HCT116 (cell line): ENCODE results near the gene HHAT. TPM values are rescaled to one million over a fixed set of nuclear protein-coding genes. Genes with fewer than 3 reads are reported as not detected.

Experiments used
- ATAC-seq: fragments of 200-7000 bp; cut with Tn5 transposase; 2 replicates; pipeline ENCODE4 v1.9.1; 2020; ENCODE audit warnings: mild to moderate bottlenecking, moderate library complexity
- BruUV-seq: library from RNA; stranded (reverse); fragments of 400-500 nt; replicated peaks from 2 replicates; lab custom pipeline; 2021; lab: Mats Ljungman, UMichigan
- CTCF ChIA-PET: fragments of 300-600 bp; sonication (Branson Sonifier 250); formaldehyde crosslinking; loops from one replicate; lab custom pipeline; 2021; ENCODE audit warnings: antibody characterized with exemption; lab: Charles Lee
- POLR2A ChIA-PET: fragments of 300-600, 350-600 bp; sonication (Branson Sonifier 250); formaldehyde crosslinking; loops from one replicate; lab custom pipeline; 2021; ENCODE audit warnings: antibody characterized with exemption; lab: Charles Lee
- RAD21 ChIA-PET, 2 experiments: fragments of 300-600 bp; sonication (Branson Sonifier 250); formaldehyde crosslinking; loops; one replicate each; lab custom pipeline; 2023; ENCODE audit warnings: low total read pairs in 2 of 2; ENCODE audit not compliant: uncharacterized antibody in 2 of 2, unreplicated experiment in 2 of 2, low non-redundant PET in 1 of 2; lab: Charles Lee
- DNase-seq: peaks from one replicate; pipeline ENCODE4 v3.0.0-alpha.2; 2010; ENCODE audit warnings: low read depth, low spot score
- H2AFZ ChIP-seq: fragments of 200-600 bp; shearing (Covaris generic), sonication (generic); 2 replicates; pipeline ENCODE4 v1.6.1; 2017; ENCODE audit warnings: low read depth, mixed run types, mixed read lengths, antibody characterized with exemption, low read length; ENCODE audit not compliant: poor library complexity, severe bottlenecking
- H3K27ac ChIP-seq: 2 replicates; pipeline ENCODE4 v1.5.1; 2012; ENCODE audit warnings: low read depth, low read length
- H3K27me3 ChIP-seq: fragments of 200-600 bp; sonication (generic); 2 replicates; pipeline ENCODE4 v1.6.1; 2016; ENCODE audit warnings: mixed run types, low read length, mixed read lengths; ENCODE audit not compliant: insufficient read depth
- H3K36me3 ChIP-seq, 2 experiments: fragments of 200-500 bp in 1 of 2; fragments of 200-600 bp in 1 of 2; sonication (Bioruptor generic) in 1 of 2; sonication (generic) in 1 of 2; 2 replicates each; pipeline versions ENCODE4 v1.5.1 to v1.6.1; 2014 to 2016; ENCODE audit warnings: low read length in 2 of 2, inconsistent platforms in 1 of 2, mixed read lengths in 1 of 2, mixed run types in 1 of 2; ENCODE audit not compliant: insufficient read depth in 2 of 2, control insufficient read depth in 1 of 2
- H3K4me1 ChIP-seq, 2 experiments: fragments of 200-600 bp in 1 of 2; sonication (generic) in 1 of 2; 2 replicates each; pipeline versions ENCODE4 v1.5.1 to v1.6.1; 2012 to 2017; ENCODE audit warnings: low read length in 2 of 2, inconsistent platforms in 1 of 2, mild to moderate bottlenecking in 1 of 2, mixed read lengths in 1 of 2, mixed run types in 1 of 2, moderate library complexity in 1 of 2; ENCODE audit not compliant: insufficient read depth in 2 of 2, control insufficient read depth in 1 of 2
- H3K4me2 ChIP-seq: fragments of 200-600 bp; sonication (generic); 2 replicates; pipeline ENCODE4 v1.6.1; 2017; ENCODE audit warnings: mixed run types, low read length, mixed read lengths
- H3K4me3 ChIP-seq, 2 experiments: fragments of 200-600 bp in 1 of 2; sonication (generic) in 1 of 2; replicated peaks in 1 of 2; 2 replicates each; pipeline ENCODE4 v1.5.1; 2011 to 2016; ENCODE audit warnings: low read length in 2 of 2, control low read depth in 1 of 2, low read depth in 1 of 2, mild to moderate bottlenecking in 1 of 2, mixed read lengths in 1 of 2, mixed run types in 1 of 2
- H3K79me2 ChIP-seq: fragments of 200-600 bp; sonication (generic); 2 replicates; pipeline ENCODE4 v1.6.1; 2017; ENCODE audit warnings: mild to moderate bottlenecking, mixed run types, low read length, moderate library complexity, mixed read lengths; ENCODE audit not compliant: insufficient read depth
- H3K9ac ChIP-seq: fragments of 200-600 bp; sonication (generic); 2 replicates; pipeline ENCODE4 v1.6.1; 2016; ENCODE audit warnings: low read length, mixed read lengths
- H3K9me2 ChIP-seq: fragments of 200-600 bp; sonication (generic), shearing (Covaris generic); 2 replicates; pipeline ENCODE4 v1.6.1; 2017; ENCODE audit warnings: mixed run types, mild to moderate bottlenecking, moderate library complexity; ENCODE audit not compliant: insufficient read depth
- H3K9me3 ChIP-seq, 2 experiments: fragments of 200-500 bp in 1 of 2; fragments of 200-600 bp in 1 of 2; sonication (Bioruptor generic) in 1 of 2; sonication (generic) in 1 of 2; 2 replicates each; pipeline ENCODE4 v1.6.1; 2014 to 2017; ENCODE audit warnings: low read length in 2 of 2, mixed read lengths in 2 of 2, inconsistent platforms in 1 of 2, low read depth in 1 of 2, mild to moderate bottlenecking in 1 of 2, mixed run types in 1 of 2, moderate library complexity in 1 of 2; ENCODE audit not compliant: control insufficient read depth in 1 of 2, insufficient read depth in 1 of 2
- H4K20me1 ChIP-seq: fragments of 200-600 bp; sonication (generic), shearing (Covaris generic); 2 replicates; pipeline ENCODE4 v1.6.1; 2017; ENCODE audit warnings: mixed run types, mild to moderate bottlenecking, moderate library complexity; ENCODE audit not compliant: insufficient read depth
- ATF3 ChIP-seq: IDR thresholded peaks from 2 replicates; pipeline ENCODE4 v1.6.1; 2012
- CEBPB ChIP-seq: IDR thresholded peaks from 2 replicates; pipeline ENCODE4 v1.6.1; 2012; ENCODE audit warnings: low read depth
- EZH2 ChIP-seq: fragments of 200-600 bp; sonication (generic); IDR thresholded peaks from 2 replicates; pipeline ENCODE4 v1.6.1; 2017; ENCODE audit warnings: antibody characterized with exemption, mixed run types
- JUND ChIP-seq: IDR thresholded peaks from 2 replicates; pipeline ENCODE4 v1.6.1; 2012
- POLR2A ChIP-seq: IDR thresholded peaks from 2 replicates; pipeline ENCODE4 v1.7.0; 2011; ENCODE audit warnings: borderline replicate concordance; ENCODE audit not compliant: insufficient read depth, insufficient read length; ENCODE audit errors: extremely low read depth
- SRF ChIP-seq: IDR thresholded peaks from 2 replicates; pipeline ENCODE4 v1.6.1; 2012; ENCODE audit warnings: low read depth
- TCF7L2 ChIP-seq: IDR thresholded peaks from 2 replicates; pipeline ENCODE4 v1.7.0; 2011; ENCODE audit warnings: borderline replicate concordance, inconsistent platforms; ENCODE audit not compliant: insufficient read depth, insufficient read length; ENCODE audit errors: extremely low read depth
- YY1 ChIP-seq: IDR thresholded peaks from 2 replicates; pipeline ENCODE4 v1.6.1; 2011; ENCODE audit warnings: low read length, low read depth, moderate library complexity, mild to moderate bottlenecking; ENCODE audit not compliant: insufficient replicate concordance; ENCODE audit errors: extremely low read depth
- ZBTB33 ChIP-seq: IDR thresholded peaks from 2 replicates; pipeline ENCODE4 v1.6.1; 2011; ENCODE audit warnings: mild to moderate bottlenecking, low read length, moderate library complexity; ENCODE audit not compliant: insufficient replicate concordance; ENCODE audit errors: extremely low read depth
- ZFX ChIP-seq: fragments of 450-650 bp; IDR thresholded peaks from 2 replicates; pipeline ENCODE4 v1.6.1; 2017
- ZNF274 ChIP-seq: fragments of 200-500 bp; sonication (Bioruptor generic); IDR thresholded peaks from 2 replicates; pipeline ENCODE4 v1.6.1; 2014; ENCODE audit warnings: mild to moderate bottlenecking, low read depth, low read length, inconsistent platforms
- intact Hi-C: fragments of 100-400 bp; cut with micrococcal nuclease; formaldehyde crosslinking; loops from 2 replicates; pipeline ENCODE4 v1.10.0; 2022
- total RNA-seq: library from RNA; stranded (reverse); gene quantifications from one replicate; pipeline ENCODE4 v1.2.1, GENCODE V29; 2021; ENCODE audit not compliant: unreplicated experiment

Gene HHAT
- total RNA-seq, 1 experiment from 2014 or later = 2.7 TPM

DNA sequence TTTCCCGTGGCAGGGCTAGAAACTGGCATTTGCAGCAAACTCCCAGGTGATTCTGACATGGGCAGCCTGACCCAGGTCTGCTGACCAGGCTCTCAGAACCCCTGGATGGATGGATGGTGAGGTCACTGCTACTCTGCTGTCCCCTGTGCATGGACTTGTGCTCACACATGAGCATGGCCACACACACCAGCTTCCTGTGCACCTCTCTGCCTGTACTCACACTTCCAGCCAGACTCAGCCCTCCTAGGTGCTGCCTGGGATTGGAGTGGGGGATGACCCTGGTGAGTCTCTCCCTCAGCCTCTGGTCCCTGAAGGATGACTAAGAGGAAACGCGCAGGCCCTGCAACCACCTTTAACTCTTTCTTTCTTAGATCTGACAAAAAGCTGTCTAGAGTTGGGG lies 361.1 kb downstream of the HHAT start:
- no peak for ATAC-seq
- Histone ChIP-seq H3K4me2 (no peak overlapping the region), H3K36me3 (no peaks in the 10 kb centered on the region), H3K9ac (no peak overlapping the region), H4K20me1 (no peaks in the 10 kb centered on the region), H3K4me3 (no peak overlapping the region), H3K27ac (no peak overlapping the region), H3K79me2 (no peaks in the 10 kb centered on the region), H3K27me3 (peaks cover 11% of the 10 kb centered on the region), H3K9me2 (no peaks in the 10 kb centered on the region), H3K4me1 (no peaks in the 10 kb centered on the region), H2AFZ (no peak overlapping the region), H3K9me3 (no peaks in the 10 kb centered on the region)
- POLR2A ChIA-PET = no interaction called here
- no TSS peak for BruUV-seq
- DNase-seq = no peak
- TF ChIP-seq YY1 (no peak), CEBPB (no peak), TCF7L2 (no peak), POLR2A (no peak), JUND (no peak), EZH2 (no peak), ZFX (no peak), ZNF274 (no peak), ZBTB33 (no peak), SRF (no peak), ATF3 (no peak)
- intact Hi-C loops = no loop called here
- CTCF ChIA-PET = no interaction called here
- RAD21 ChIA-PET = no interaction called here
